C4-2B (cell line): ENCODE measurements around the gene PRKG1.

Experiments
- ZFX ChIP-seq: fragments of 450-650 bp; IDR thresholded peaks from 2 replicates; pipeline ENCODE4 v1.6.1; 2017
- TF ChIP-seq, protein P1 (sequence below): fragments of 450-650 bp; conservative IDR thresholded peaks from 2 replicates; pipeline ENCODE4 v1.5.1; 2017; ENCODE audit warnings: mild to moderate bottlenecking

DNA sequence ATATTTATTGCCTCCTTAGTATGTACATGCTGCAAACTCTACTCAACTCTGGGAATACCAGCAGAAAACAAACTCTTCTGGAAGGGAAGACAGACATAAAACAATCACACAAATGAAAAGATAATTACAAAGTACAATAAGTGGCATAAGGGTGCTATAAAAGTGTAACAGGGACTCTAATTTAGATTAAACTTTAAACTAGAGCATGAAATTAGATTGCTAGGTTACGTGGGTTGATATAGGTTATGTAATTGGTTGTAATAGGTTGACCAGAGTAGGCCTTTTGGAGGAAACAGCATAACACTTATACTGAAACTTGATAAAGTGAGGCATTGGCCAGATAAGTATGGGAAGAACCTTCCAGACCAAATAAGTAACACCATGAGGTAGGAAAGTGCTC, 1213.6 kb downstream of the PRKG1 start:
- TF ChIP-seq, protein P1, sequence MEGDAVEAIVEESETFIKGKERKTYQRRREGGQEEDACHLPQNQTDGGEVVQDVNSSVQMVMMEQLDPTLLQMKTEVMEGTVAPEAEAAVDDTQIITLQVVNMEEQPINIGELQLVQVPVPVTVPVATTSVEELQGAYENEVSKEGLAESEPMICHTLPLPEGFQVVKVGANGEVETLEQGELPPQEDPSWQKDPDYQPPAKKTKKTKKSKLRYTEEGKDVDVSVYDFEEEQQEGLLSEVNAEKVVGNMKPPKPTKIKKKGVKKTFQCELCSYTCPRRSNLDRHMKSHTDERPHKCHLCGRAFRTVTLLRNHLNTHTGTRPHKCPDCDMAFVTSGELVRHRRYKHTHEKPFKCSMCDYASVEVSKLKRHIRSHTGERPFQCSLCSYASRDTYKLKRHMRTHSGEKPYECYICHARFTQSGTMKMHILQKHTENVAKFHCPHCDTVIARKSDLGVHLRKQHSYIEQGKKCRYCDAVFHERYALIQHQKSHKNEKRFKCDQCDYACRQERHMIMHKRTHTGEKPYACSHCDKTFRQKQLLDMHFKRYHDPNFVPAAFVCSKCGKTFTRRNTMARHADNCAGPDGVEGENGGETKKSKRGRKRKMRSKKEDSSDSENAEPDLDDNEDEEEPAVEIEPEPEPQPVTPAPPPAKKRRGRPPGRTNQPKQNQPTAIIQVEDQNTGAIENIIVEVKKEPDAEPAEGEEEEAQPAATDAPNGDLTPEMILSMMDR, result no peak
- TF ChIP-seq ZFX, result no peak
